Skin epidermis (tissue), 12 donors: ENCODE data around the gene C5orf58.

ENCODE experiments used
- H3K27ac ChIP-seq, 21 experiments: fragments of 200-600 bp; sonication (generic) in 11 of 21; one replicate each; pipeline ENCODE4 v1.5.0; 2020; ENCODE audit warnings: mild to moderate bottlenecking in 3 of 21, inconsistent platforms in 2 of 21, moderate library complexity in 2 of 21
- H3K4me3 ChIP-seq, 7 experiments: fragments of 200-600 bp; sonication (generic) in 2 of 7; one replicate each; pipeline ENCODE4 v1.5.0; 2020; ENCODE audit warnings: inconsistent platforms in 2 of 7, mild to moderate bottlenecking in 2 of 7, moderate library complexity in 1 of 7

Gene C5orf58

GRCh38 chr5:170251462-170251861 is 18.7 kb downstream of the C5orf58 start:
- Histone ChIP-seq H3K27ac (peak overlapping the region in 1 of 21 experiments; percentile 39), H3K4me3 (no peak overlapping the region)

GRCh38 chr5:170252109-170252508 is 19.3 kb downstream of the C5orf58 start:
- H3K4me3 ChIP-seq = no peak overlapping the region
- H3K27ac ChIP-seq = peak overlapping the region in 1 of 21 experiments; percentile 42

- Histone ChIP-seq H3K4me3 (no peak overlapping the region), H3K27ac (peak overlapping the region in 7 of 21 experiments; percentile 8 to 48 (median 26))
Measured at GRCh38 chr5:170252720-170253350, 20.1 kb downstream of the C5orf58 start.

GRCh38 chr5:170254056-170254455 is 21.3 kb downstream of the C5orf58 start:
- H3K27ac ChIP-seq = peak overlapping the region in 4 of 21 experiments; percentile 3 to 34 (median 30)

GRCh38 chr5:170256571-170256970 is 23.8 kb downstream of the C5orf58 start:
- H3K4me3 ChIP-seq = no peak overlapping the region
- H3K27ac ChIP-seq = no peak overlapping the region

More at GRCh38 chr5:170254056-170254455, 21.3 kb downstream of the C5orf58 start:
- no peak overlapping the region for H3K4me3 ChIP-seq

- Histone ChIP-seq H3K27ac (no peak overlapping the region), H3K4me3 (no peak overlapping the region)
Measured at GRCh38 chr5:170257370-170257769, 24.6 kb downstream of the C5orf58 start.

GRCh38 chr5:170261528-170262043 is 28.8 kb downstream of the C5orf58 start:
- peak overlapping the region in 3 of 21 experiments; percentile 26 to 84 (median 75) for H3K27ac ChIP-seq
- no peak overlapping the region for H3K4me3 ChIP-seq

GRCh38 chr5:170262061-170263045 is 29.6 kb downstream of the C5orf58 start:
- Histone ChIP-seq H3K27ac (peak overlapping the region in 10 of 21 experiments; percentile 14 to 84 (median 60)), H3K4me3 (no peak overlapping the region)

- H3K4me3 ChIP-seq = no peak overlapping the region
Measured at GRCh38 chr5:170263906-170264305, 31.1 kb downstream of the C5orf58 start.

GRCh38 chr5:170265522-170265921 is 32.7 kb downstream of the C5orf58 start:
- peak overlapping the region in 10 of 21 experiments; percentile 18 to 86 (median 60) for H3K27ac ChIP-seq
- H3K4me3 ChIP-seq = no peak overlapping the region

More at GRCh38 chr5:170263906-170264305, 31.1 kb downstream of the C5orf58 start:
- H3K27ac ChIP-seq = peak overlapping the region in 2 of 21 experiments; percentile 22 to 84

GRCh38 chr5:170266570-170267381 is 34.0 kb downstream of the C5orf58 start:
- Histone ChIP-seq H3K27ac (peak overlapping the region in 17 of 21 experiments; percentile 17 to 86 (median 73)), H3K4me3 (no peak overlapping the region)

- Histone ChIP-seq H3K27ac (peak overlapping the region in 18 of 21 experiments; percentile 17 to 86 (median 74)), H3K4me3 (no peak overlapping the region)
Measured at GRCh38 chr5:170267431-170268152, 34.8 kb downstream of the C5orf58 start.

GRCh38 chr5:170268153-170268689 is 35.4 kb downstream of the C5orf58 start:
- Histone ChIP-seq H3K27ac (peak overlapping the region in 19 of 21 experiments; percentile 20 to 86 (median 76)), H3K4me3 (no peak overlapping the region)

GRCh38 chr5:170268884-170269283 is 36.1 kb downstream of the C5orf58 start:
- Histone ChIP-seq H3K27ac (peak overlapping the region in 20 of 21 experiments; percentile 16 to 86 (median 78)), H3K4me3 (no peak overlapping the region)

- Histone ChIP-seq H3K4me3 (no peak overlapping the region), H3K27ac (peak overlapping the region in 19 of 21 experiments; percentile 55 to 86 (median 80))
Measured at GRCh38 chr5:170269579-170269978, 36.8 kb downstream of the C5orf58 start.

GRCh38 chr5:170270293-170271069 is 37.7 kb downstream of the C5orf58 start:
- Histone ChIP-seq H3K27ac (peak overlapping the region in 15 of 21 experiments; percentile 5 to 86 (median 75)), H3K4me3 (no peak overlapping the region)

GRCh38 chr5:170273968-170274710 is 41.4 kb downstream of the C5orf58 start:
- H3K27ac ChIP-seq = peak overlapping the region in 11 of 21 experiments; percentile 1 to 89 (median 39)

More at GRCh38 chr5:170273968-170274710, 41.4 kb downstream of the C5orf58 start:
- H3K4me3 ChIP-seq = no peak overlapping the region
